Stimulated activated effector memory CD8-positive, alpha-beta T cell treated with anti-CD3 and anti-CD28 coated beads, Interleukin-12 subunit alpha, Interleukin-12 subunit beta, amount 100 ng/mL, for 72 hours (primary cell): ENCODE measurements around the gene LTBP2.

ENCODE experiments used
- ATAC-seq: fragments of 150-1000 bp; cut with Tn5 transposase; 2 replicates; pipeline ENCODE4 v1.10.0; 2021
- DNase-seq, 2 donors: peaks; one replicate each; pipeline ENCODE4 v3.0.0; 2021 to 2022; ENCODE audit warnings: low spot score in 2 of 2
- H3K27ac Mint-ChIP-seq: one replicate; pipeline ENCODE4 v1.8.0; 2022; ENCODE audit warnings: mild to moderate bottlenecking, mixed read lengths
- H3K36me3 Mint-ChIP-seq: one replicate; pipeline ENCODE4 v1.8.0; 2022; ENCODE audit warnings: mild to moderate bottlenecking, mixed read lengths
- H3K4me1 Mint-ChIP-seq: one replicate; pipeline ENCODE4 v1.8.0; 2022; ENCODE audit warnings: mixed read lengths
- H3K4me3 Mint-ChIP-seq: one replicate; pipeline ENCODE4 v1.8.0; 2022; ENCODE audit warnings: mild to moderate bottlenecking, mixed read lengths
- H3K9me3 Mint-ChIP-seq: one replicate; pipeline ENCODE4 v1.8.0; 2022; ENCODE audit warnings: mixed read lengths

The LTBP2 gene

GRCh38 chr14:74531006-74531405 is 81.0 kb downstream of the LTBP2 start:
- no peaks in the 10 kb centered on the region for H3K36me3 Mint-ChIP-seq
- no peaks in the 10 kb centered on the region for H3K9me3 Mint-ChIP-seq

GRCh38 chr14:74528886-74529285 is 83.2 kb downstream of the LTBP2 start:
- no peak for DNase-seq
- Mint-ChIP-seq H3K27ac (no peak overlapping the region), H3K4me3 (no peak overlapping the region), H3K4me1 (peaks cover 6% of the 10 kb centered on the region), H3K36me3 (no peaks in the 10 kb centered on the region), H3K9me3 (no peaks in the 10 kb centered on the region)
- ATAC-seq: no peak

More at GRCh38 chr14:74531006-74531405, 81.0 kb downstream of the LTBP2 start:
- Mint-ChIP-seq H3K27ac (no peak overlapping the region), H3K4me3 (no peak overlapping the region), H3K4me1 (peaks cover 6% of the 10 kb centered on the region)
- DNase-seq: no peak
- no peak for ATAC-seq

GRCh38 chr14:74528406-74528805 is 83.6 kb downstream of the LTBP2 start:
- DNase-seq: no peak
- Mint-ChIP-seq H3K9me3 (no peaks in the 10 kb centered on the region), H3K27ac (no peak overlapping the region), H3K4me1 (peaks cover 4% of the 10 kb centered on the region), H3K36me3 (no peaks in the 10 kb centered on the region), H3K4me3 (no peak overlapping the region)
- ATAC-seq: no peak

GRCh38 chr14:74527736-74528280 is 84.2 kb downstream of the LTBP2 start:
- H3K4me1 Mint-ChIP-seq: no peaks in the 10 kb centered on the region
- no peaks in the 10 kb centered on the region for H3K36me3 Mint-ChIP-seq
- no peaks in the 10 kb centered on the region for H3K9me3 Mint-ChIP-seq
- no peak for DNase-seq
- no peak overlapping the region for H3K4me3 Mint-ChIP-seq
- H3K27ac Mint-ChIP-seq: no peak overlapping the region
- no peak for ATAC-seq

- Mint-ChIP-seq H3K9me3 (no peaks in the 10 kb centered on the region), H3K36me3 (no peaks in the 10 kb centered on the region), H3K27ac (no peak overlapping the region), H3K4me3 (no peak overlapping the region), H3K4me1 (no peaks in the 10 kb centered on the region)
- ATAC-seq: no peak
- DNase-seq: no peak
Measured at GRCh38 chr14:74526854-74527585, 85.0 kb downstream of the LTBP2 start.

GRCh38 chr14:74525361-74525851 is 86.6 kb downstream of the LTBP2 start:
- ATAC-seq (no peak), DNase-seq (no peak)
- Mint-ChIP-seq H3K4me1 (no peaks in the 10 kb centered on the region), H3K36me3 (no peaks in the 10 kb centered on the region), H3K9me3 (no peaks in the 10 kb centered on the region), H3K27ac (no peak overlapping the region), H3K4me3 (no peak overlapping the region)

- no peak for DNase-seq
- Mint-ChIP-seq H3K4me1 (no peaks in the 10 kb centered on the region), H3K4me3 (no peak overlapping the region), H3K36me3 (no peaks in the 10 kb centered on the region), H3K27ac (no peak overlapping the region), H3K9me3 (no peaks in the 10 kb centered on the region)
- no peak for ATAC-seq
Measured at GRCh38 chr14:74524812-74525135, 87.3 kb downstream of the LTBP2 start.

- Mint-ChIP-seq H3K4me3 (no peak overlapping the region), H3K9me3 (no peaks in the 10 kb centered on the region), H3K4me1 (no peaks in the 10 kb centered on the region), H3K36me3 (no peaks in the 10 kb centered on the region), H3K27ac (no peak overlapping the region)
- ATAC-seq (no peak), DNase-seq (no peak)
Measured at GRCh38 chr14:74524076-74524811, 87.8 kb downstream of the LTBP2 start.

- H3K27ac Mint-ChIP-seq: no peak overlapping the region
- H3K4me3 Mint-ChIP-seq: no peak overlapping the region
- ATAC-seq (no peak), DNase-seq (no peak)
- no peaks in the 10 kb centered on the region for H3K36me3 Mint-ChIP-seq
- peaks cover 5% of the 10 kb centered on the region for H3K4me1 Mint-ChIP-seq
- no peaks in the 10 kb centered on the region for H3K9me3 Mint-ChIP-seq
Measured at GRCh38 chr14:74522740-74523139, 89.3 kb downstream of the LTBP2 start.

- H3K9me3 Mint-ChIP-seq: no peaks in the 10 kb centered on the region
- DNase-seq: no peak
- H3K4me1 Mint-ChIP-seq: peaks cover 5% of the 10 kb centered on the region
- H3K27ac Mint-ChIP-seq: no peak overlapping the region
- H3K36me3 Mint-ChIP-seq: no peaks in the 10 kb centered on the region
- H3K4me3 Mint-ChIP-seq: no peak overlapping the region
- ATAC-seq: no peak
Measured at GRCh38 chr14:74521756-74522155, 90.3 kb downstream of the LTBP2 start.

- no peaks in the 10 kb centered on the region for H3K9me3 Mint-ChIP-seq
- H3K27ac Mint-ChIP-seq: no peak overlapping the region
- peaks cover 9% of the 10 kb centered on the region for H3K4me1 Mint-ChIP-seq
- DNase-seq (no peak), ATAC-seq (no peak)
- H3K4me3 Mint-ChIP-seq: no peak overlapping the region
- no peaks in the 10 kb centered on the region for H3K36me3 Mint-ChIP-seq
Measured at GRCh38 chr14:74519316-74520074, 92.5 kb downstream of the LTBP2 start.

- no peak overlapping the region for H3K27ac Mint-ChIP-seq
- no peaks in the 10 kb centered on the region for H3K36me3 Mint-ChIP-seq
- peaks cover 11% of the 10 kb centered on the region for H3K4me1 Mint-ChIP-seq
- H3K9me3 Mint-ChIP-seq: no peaks in the 10 kb centered on the region
- ATAC-seq: no peak
- H3K4me3 Mint-ChIP-seq: no peak overlapping the region
- no peak for DNase-seq
Measured at GRCh38 chr14:74518221-74518620, 93.8 kb downstream of the LTBP2 start.

- ATAC-seq: no peak
- Mint-ChIP-seq H3K36me3 (no peaks in the 10 kb centered on the region), H3K9me3 (no peaks in the 10 kb centered on the region), H3K4me1 (peaks cover 11% of the 10 kb centered on the region), H3K27ac (no peak overlapping the region), H3K4me3 (no peak overlapping the region)
- DNase-seq: no peak
Measured at GRCh38 chr14:74517731-74518130, 94.3 kb downstream of the LTBP2 start.

- Mint-ChIP-seq H3K4me3 (no peak overlapping the region), H3K9me3 (no peaks in the 10 kb centered on the region), H3K4me1 (peaks cover 11% of the 10 kb centered on the region), H3K36me3 (no peaks in the 10 kb centered on the region), H3K27ac (no peak overlapping the region)
- ATAC-seq (no peak), DNase-seq (no peak)
Measured at GRCh38 chr14:74516451-74517160, 95.4 kb downstream of the LTBP2 start.

- Mint-ChIP-seq H3K36me3 (no peaks in the 10 kb centered on the region), H3K4me1 (peaks cover 11% of the 10 kb centered on the region), H3K9me3 (no peaks in the 10 kb centered on the region), H3K4me3 (no peak overlapping the region), H3K27ac (no peak overlapping the region)
- no peak for ATAC-seq
- DNase-seq: no peak
Measured at GRCh38 chr14:74515891-74516412, 96.1 kb downstream of the LTBP2 start.
